ENCODE data around the gene SH3TC2.

The SH3TC2 gene

DNA sequence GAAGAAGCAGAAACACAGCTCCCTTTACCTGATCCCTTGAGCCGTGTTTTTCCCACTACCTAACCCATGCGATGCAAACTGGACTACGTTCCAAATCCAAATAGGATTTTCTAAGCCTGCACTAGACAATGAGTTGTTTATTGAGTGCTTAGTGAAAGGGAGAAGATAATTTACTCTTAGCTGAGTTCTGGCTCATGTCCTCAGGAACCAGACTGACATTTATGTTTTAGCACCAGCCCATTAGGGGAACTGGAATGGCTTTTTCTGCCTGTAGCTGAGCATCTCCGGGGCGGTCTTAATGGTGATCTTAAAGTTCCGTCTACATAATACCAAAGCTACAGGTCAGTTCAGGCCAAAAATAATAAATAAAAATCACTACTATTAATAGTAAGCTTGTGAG, 81.5 kb downstream of the SH3TC2 start:
- intact Hi-C loops (cut with DNase I) = no loop called here
- no peak for DNase-seq

DNA sequence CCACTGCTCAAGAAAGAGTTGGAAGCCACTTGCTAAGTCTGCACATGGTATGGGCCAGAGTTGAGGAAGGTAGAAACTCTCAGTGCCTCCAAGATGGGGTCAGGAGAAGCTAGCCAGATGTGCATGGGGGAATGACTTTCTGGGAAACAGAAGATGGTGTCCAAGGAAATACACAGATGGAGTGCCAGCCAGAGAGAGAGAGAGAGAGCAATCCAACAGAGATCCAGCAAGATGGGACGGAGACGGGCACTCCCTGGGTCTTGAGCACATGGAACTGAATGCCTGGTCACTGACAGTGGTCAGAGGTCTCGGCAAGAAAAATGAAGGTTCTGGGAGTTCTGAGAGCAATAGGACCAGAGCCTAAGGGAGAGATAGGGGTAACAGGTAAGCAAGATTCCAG, 82.1 kb downstream of the SH3TC2 start:
- intact Hi-C loops (cut with DNase I) = no loop called here
- DNase-seq = no peak

DNA sequence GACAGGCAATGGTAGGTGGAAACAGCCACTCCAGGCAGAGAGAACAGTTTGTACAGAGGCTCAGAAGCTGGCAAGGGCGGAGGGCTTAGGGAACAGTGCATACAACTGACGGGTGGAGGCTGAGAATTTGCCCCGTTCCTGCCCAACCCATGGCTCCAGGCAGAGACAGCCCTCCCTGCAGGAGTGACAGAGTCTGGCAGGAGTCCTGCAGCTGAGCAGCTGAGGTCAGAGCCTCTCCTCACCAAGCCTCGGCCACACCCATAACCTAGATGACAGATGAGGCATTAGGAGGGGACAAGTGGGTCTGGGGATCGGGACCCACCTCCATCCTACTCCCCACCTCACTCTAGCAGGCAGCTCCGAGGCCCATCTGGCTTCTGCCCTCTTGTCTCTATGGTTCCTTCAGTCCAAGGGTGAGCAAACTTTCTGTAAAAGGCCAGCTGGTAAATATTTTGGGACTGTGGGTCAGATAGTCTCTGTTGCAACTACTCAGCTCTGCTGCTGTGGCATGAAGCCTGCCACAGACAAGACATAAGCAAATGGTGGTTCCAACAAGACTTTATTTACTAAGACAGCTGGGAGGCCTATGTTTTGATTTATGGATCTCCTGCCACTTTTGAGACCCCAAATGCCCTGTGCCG, 83.7 kb downstream of the SH3TC2 start:
- intact Hi-C loops (cut with DNase I) = no loop called here
- DNase-seq = no peak

DNA sequence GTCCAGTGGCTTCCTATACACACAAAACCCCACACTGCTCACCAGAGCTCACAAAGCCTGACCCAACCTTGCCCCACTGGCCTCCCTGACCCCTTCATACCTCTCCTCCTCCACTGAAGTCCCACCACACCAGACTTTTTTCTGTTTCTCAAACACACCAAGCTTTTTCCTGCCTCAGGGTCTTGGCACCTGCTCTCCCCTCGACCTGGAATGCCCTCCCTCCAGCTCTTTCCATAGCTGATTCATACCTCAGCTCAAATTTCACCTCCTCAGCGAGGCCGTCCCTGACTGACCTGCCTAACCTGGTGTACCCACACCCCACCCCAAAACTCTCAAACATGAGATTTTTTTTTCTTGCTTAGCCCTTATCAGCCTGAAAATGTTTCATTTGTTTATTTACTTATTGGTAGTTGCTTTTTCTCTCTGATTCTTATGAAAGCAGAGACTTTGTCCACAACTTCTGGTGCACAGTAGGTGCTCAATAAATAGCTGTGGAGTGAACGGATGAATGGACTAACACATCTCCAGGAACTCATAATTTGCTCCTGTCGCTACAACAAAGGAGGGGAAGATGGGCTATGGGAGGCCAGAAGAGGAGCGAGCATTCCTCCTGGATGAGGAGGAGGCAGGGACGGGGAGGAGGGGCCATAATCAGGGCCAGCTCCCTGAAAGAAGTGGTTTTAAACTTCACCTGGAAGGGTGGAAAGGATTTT, 84.3 kb downstream of the SH3TC2 start:
- DNase-seq = no peak
- intact Hi-C loops (cut with DNase I) = no loop called here

DNA sequence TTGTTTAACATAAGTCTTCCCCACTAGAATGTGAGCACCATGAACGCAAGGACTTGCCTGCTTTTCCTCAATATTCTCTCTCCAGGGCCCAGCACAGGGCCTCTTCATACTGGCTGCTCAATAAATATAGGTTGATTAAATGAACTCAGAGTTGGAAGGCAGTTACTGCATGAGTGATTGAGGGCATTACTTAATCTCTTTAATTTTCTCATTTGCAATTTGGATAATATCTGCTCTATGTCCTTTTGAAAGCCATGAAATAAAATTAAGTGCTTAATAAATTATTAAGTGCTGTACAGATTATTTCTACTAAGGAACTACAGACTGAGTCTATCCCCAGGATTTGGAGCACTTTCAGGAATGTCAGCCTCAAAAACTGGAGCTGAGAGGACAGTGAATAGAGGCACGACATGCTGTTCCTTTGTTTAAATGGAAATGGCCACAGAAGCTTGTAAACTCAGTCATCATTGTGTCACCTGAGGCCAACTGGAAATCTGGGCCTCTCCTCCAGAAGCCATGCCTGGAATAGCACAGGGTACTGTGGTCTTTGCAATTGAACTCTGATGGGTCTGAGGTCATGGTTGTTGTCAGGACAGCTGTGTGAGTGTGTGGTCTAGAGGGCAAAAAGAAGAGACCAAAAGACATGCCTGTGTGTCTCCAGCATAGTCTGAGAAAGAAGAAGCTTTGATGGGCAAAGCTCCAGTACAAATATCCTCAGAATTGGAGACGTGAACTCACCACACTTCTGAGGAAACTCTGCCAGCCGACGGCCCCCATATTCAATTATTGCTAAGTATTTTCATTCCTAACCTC, 86.1 kb downstream of the SH3TC2 start:
- DNase-seq = no peak
- intact Hi-C loops (cut with DNase I) = no loop called here

DNA sequence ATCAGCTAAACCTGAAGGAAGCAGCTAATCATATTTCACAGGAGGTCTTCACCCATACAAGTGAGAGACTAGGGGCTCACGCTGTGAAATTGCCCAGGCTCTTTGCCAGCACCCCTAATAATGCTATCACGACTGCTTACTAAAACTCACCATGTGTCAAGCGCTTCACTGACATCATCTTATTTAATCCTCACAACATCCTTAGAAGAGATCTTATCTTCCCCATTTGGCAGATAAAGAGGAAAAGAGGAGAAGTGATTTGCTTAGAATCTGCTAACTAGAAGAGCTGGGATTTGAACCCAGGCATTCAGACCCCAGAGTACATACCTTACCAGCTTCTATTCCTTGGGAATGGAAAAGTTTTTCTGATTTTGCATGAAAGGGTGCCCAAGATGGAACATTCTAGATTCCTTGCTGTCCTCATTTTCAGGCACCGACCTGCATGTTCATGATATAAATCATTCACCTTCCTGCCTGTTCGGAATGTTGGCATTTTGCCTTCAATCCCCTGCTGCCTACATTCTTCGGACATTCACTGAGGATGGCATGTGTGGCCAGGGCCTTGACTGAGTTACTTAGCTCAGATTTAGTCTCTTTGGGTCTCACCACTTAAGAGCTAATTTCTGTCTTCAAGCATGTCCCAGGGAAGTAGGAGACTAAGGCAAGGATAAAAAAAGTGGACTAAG, 88.1 kb downstream of the SH3TC2 start:
- intact Hi-C loops (cut with DNase I) = no loop called here
- no peak for DNase-seq

DNA sequence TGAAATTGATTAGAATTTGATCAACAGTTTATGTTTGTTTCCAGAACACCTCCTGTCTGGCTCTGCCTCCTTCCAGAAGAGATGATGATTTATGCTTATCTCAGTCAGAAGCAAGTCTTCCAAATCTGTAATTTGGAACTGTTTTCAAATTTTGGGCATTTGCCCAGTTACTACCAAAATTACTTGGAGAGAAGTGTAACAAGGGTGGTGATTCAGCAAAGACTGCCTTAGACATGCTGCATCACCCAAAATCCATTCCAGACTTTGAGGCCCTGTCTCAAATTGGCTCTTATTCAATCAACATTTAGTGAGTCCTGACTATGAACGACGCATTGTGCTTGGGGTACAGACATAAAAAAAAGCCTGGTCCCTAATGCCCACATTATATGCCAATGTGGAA, 89.4 kb downstream of the SH3TC2 start:
- no peak for DNase-seq
- intact Hi-C loops (cut with DNase I) = no loop called here

DNA sequence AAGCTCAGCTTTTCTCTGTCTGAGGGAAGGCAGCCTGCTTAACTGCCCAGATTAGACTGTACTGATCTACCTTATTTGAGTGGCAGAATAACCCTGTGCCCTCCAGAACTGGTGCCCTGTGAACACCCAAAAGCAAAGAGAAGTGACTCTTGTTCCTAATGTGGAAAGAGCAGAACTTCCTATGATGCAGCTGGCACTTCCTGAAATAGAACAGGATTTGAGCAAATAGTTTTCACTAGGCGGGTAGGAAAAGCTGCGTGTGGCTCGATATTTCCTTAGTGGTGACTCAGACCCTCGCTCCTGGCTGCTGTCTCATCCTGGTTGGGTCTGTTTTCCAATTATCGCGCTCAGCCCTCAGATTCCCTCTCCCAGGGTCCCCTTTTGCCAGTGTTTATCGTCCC, 89.9 kb downstream of the SH3TC2 start:
- intact Hi-C loops (cut with DNase I) = no loop called here
- no peak for DNase-seq

DNA sequence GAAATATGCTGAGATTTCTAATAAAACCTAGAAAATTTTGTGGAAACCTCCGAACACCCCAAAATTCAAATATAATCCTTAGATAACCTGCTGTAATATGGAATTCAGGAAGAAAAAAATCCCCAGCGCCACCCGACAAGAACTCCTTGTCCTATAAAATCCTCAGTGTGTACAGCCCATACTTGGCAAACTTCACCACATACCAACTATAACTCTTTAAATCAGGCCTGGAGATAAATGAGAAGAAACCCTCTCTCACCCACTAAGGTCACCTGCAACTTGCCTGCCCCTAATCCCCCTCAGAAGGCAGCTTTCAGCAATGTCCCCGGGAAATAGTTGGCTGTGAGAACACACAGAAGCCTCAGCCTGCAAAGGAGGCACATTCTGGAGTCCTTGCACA, 90.5 kb downstream of the SH3TC2 start:
- DNase-seq = no peak
- intact Hi-C loops (cut with DNase I) = no loop called here

DNA sequence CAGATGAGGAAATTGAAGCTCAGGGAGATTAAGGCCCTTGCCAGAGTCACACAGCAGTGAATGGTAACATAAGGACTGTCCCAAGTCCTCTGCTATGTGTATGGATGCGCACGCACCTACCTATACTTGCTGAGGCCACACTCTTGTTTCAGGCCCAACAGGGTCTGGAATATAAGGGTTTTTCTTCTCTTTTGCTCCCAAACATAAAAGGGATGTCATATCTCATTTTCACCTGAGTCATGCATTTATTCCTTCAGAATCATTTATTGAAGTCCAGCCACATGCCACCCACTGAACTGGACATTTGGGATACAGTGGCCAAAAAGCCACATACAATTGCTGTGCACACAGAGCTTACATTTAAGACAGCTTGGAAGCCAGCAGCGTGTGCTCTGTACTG, 92.0 kb downstream of the SH3TC2 start:
- intact Hi-C loops (cut with DNase I) = no loop called here
- DNase-seq = no peak

DNA sequence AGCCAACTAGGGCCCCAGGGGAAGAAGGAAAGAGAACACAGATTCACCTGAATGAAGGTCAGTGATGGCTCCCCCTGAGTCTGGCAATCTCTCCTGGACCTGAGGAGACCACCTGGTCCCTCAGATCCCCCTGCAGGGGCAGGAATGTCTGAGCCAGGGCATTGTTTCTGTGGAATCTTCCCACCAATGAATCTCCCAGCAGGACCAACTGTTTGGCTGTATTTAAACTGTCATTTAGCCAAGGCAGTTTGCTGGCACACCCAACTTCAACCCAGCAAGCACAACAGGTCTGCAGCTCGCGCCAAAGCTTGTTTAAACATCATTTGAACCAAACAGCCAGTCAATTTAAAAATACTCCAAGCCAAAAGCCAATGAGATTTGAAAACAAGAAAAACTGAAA, 92.6 kb downstream of the SH3TC2 start:
- peak in 5 of 42 donors; percentile 6 to 43 (median 22) for DNase-seq
- intact Hi-C loops (cut with DNase I) = no loop called here

DNA sequence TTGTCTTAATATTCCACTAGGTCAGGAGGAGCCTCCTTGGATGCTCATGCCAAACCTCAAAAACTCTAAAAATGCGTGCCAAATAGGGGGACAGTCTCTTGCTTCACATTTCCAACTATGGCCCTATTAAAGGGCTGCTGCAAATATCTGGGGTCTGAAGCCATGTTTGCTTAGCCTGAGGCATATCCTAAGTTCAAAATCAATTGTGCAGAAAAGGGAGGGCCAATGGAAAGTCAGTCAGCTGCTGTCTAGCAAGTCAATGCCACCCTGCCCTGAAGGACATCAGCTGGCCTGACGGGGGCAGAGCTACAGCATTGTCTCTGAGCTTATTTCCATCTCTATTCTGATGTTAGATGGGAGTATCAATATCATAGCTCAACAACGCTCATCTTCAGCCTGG, 93.6 kb downstream of the SH3TC2 start:
- intact Hi-C loops (cut with DNase I) = no loop called here
- DNase-seq = no peak

DNA sequence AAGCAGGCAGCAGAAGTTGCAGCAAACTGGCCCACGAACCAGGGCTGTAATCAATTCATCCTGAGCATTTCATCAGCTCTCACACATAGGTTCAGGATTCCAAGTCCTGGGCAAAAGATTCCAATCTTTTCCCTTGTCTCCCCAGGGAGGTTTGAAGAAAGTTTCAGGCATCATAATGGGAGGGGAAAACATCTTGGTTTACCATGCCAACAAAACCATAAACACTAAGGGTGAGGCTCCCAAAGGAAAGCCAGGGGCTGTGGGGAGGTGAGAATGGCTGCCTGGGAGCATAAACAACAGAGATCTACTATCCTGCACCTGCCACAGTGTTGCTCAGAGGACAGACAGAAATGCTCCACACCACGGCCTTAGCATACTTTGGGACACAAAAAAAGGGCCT, 94.6 kb downstream of the SH3TC2 start:
- peak in 2 of 42 donors; percentile 16 to 22 for DNase-seq
- intact Hi-C loops (cut with DNase I) = no loop called here

DNA sequence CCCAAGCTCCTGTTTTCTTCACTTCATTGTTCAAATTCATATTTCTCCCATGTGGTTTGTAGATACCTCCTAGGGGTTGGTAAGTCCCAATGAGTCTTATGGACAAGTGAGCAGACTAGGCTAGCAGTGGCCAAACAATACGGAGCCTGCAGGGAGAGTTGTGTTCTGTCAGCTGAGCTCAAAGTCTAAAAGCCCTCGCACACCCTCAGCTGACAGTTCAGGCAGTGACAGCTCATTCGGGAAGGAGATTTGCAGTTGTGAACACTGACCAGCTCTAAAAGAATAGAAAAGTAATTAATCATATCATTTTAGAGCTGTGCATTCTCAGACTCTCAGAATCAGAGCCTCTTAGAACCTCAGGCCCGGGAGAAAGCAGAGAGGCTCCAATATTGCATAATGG, 95.1 kb downstream of the SH3TC2 start:
- intact Hi-C loops (cut with DNase I) = no loop called here
- DNase-seq = peak in 2 of 42 donors; percentile 22 to 25

DNA sequence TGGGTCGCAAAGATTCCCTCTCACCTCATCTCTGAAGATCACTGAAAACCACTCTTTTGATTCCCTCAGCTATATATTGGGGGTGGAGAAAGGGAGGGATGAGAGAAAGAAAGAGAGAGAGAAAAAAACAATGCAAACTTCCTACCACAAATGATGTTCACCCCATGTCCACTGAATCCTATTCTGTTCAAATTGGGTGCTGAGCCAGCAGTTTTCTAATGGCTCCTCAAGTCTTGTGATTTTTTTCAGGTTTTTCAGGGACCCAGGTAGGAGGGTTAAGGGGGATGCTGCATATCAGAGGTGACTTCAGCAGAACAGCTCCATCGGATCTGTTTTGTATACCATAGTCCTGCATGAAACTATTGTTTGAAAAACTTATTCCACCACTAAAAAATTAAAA, 95.9 kb downstream of the SH3TC2 start:
- DNase-seq = peak in 1 of 42 donors; percentile 8
- intact Hi-C loops (cut with DNase I) = no loop called here

DNA sequence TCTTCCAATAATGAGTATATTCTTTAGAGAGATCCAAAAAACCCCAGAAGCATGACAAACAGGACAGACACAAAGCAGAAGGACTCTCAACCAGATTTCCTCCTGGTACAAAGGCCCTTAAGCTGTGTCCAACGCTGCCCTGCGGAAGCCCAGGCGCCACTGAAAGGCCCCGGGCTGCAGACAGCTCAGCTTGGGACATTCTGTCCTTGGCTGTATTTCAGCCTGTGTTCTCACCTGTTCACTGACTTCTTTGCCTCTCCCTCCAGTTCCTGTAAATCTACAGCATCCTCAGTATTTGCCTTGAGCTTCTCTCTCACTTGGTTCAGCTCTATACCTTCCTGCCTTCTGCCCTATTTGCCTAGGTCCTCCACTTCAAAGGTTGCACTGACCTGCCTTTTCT, 96.5 kb downstream of the SH3TC2 start:
- intact Hi-C loops (cut with DNase I) = no loop called here

DNA sequence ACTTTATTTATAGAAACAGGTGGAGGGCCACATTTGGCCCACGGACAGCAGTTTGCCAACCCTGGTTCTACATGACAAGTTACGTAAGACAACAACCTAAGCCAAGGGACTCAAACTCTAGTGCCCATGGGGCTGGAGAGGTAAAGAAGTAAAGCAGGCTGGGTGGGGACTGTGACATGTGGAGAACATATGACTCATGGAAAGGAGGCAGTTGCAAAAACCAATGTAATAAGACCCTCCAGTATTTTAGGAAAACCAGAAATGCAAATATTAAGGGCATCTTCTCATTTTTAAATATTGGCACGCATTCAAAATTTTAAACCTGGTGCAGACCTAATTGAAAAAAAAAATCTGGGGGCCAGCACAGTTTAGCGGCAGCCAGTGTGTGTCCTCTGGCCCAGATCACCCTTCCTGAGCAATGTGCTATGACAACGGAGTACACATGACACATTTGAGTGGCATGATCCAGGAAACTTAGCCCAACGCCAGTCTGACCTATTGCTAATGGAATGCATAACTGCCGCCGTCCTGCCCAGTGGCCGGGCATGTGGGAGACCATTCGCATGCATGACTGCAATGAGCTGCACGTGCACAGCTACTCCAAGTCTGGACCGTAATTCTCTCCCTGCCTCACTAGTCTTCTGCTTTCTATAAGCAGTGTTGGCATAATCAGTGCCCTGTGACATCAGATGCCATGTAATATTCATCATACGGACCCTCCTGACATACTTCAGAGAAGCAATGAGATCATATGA, 97.2 kb downstream of the SH3TC2 start:
- intact Hi-C loops (cut with DNase I) = no loop called here
- peak in 1 of 42 donors; percentile 34 for DNase-seq

More for the DNA sequence above, 96.5 kb downstream of the SH3TC2 start:
- no peak for DNase-seq

DNA sequence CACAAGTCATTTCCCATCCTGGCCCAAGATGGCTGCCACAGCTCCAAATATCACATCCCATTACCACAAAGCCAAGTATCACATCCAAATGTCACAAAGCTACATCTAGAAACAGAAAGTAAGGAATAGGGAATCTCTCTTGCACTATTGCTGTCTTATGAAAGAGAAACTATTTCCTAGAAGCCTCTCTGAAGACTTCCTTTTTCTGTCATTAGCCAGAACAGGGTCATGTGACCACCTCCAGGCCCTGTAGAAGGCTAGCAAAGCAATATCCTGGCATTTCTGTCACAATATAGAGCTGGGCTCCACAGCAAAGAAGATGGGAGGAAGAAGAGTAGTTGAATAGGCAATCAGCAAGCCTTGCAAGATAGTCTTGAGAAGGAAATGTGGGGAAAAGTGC, 99.2 kb downstream of the SH3TC2 start:
- intact Hi-C loops (cut with DNase I) = no loop called here
- peak in 5 of 42 donors; percentile 3 to 18 (median 15) for DNase-seq

DNA sequence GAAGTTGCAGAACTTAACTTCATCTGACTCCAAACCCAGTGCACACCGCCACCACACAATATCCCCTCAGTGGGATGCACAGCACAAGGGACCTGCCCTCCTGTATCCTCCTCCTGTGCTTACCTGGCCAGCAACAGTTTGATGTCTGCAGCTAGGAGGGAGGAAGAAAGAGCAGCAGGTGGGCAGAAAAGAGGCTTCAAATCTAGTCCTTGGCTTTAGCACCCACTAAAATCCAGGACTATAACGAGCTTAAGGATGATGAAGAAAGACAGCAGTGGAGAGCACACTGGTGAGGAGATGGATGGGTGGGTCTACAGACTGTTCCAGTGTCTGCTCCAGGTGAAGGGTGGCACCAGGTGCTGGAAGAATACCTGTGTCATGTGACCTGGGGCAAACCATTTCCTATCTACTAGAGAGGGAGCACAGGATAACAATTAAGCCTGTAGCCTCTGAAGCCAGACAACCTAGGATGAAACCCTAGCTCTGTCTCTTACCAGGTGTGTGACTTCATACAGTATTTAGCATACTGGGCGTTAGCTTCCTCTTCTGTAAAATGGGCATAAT, 100.0 kb downstream of the SH3TC2 start:
- DNase-seq = peak in 1 of 42 donors; percentile 23
- intact Hi-C loops (cut with DNase I) = no loop called here
